ENCODE measurements around the gene HOXC10.

HOXC10 gene

DNA sequence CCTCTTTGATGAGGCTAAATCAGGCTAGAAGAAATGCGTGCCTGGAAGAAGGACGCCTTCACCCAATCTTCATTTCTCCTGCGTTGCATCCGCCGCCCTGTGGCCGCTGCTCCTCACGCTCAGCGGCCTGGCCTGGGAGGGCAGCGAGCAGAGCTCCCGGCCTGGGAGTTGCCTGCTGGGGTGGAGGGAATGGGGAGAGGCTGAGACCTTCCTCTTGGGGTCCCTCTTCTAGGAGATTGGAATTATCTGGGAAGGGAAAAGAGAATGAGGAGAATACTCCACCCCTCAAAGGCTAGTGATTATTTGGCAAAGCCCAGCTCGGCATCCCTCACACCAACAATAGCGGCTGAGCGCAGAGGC, 32.6 kb upstream of the HOXC10 start:
- Histone ChIP-seq H3K4me1 (ENCODE audit: control insufficient read depth in 1 of 2, insufficient read depth in 2 of 2, low read length in 2 of 2) (peaks cover 0 to 21% of the 10 kb centered on the region in 2 donors), H3K36me3 (ENCODE audit: control insufficient read depth in 1 of 2, insufficient read depth in 2 of 2, low read length in 2 of 2) (no peaks in the 10 kb centered on the region), H3K27ac (ENCODE audit: low read length) (no peak overlapping the region), H3K4me3 (ENCODE audit: low read depth in 1 of 2, low read length in 2 of 2) (no peak overlapping the region), H3K9me3 (ENCODE audit: control insufficient read depth in 1 of 2, low read length in 2 of 2) (peaks cover 0 to 5% of the 10 kb centered on the region in 2 donors), H3K27me3 (ENCODE audit: low read depth, low read length) (peaks cover 92% of the 10 kb centered on the region)

DNA sequence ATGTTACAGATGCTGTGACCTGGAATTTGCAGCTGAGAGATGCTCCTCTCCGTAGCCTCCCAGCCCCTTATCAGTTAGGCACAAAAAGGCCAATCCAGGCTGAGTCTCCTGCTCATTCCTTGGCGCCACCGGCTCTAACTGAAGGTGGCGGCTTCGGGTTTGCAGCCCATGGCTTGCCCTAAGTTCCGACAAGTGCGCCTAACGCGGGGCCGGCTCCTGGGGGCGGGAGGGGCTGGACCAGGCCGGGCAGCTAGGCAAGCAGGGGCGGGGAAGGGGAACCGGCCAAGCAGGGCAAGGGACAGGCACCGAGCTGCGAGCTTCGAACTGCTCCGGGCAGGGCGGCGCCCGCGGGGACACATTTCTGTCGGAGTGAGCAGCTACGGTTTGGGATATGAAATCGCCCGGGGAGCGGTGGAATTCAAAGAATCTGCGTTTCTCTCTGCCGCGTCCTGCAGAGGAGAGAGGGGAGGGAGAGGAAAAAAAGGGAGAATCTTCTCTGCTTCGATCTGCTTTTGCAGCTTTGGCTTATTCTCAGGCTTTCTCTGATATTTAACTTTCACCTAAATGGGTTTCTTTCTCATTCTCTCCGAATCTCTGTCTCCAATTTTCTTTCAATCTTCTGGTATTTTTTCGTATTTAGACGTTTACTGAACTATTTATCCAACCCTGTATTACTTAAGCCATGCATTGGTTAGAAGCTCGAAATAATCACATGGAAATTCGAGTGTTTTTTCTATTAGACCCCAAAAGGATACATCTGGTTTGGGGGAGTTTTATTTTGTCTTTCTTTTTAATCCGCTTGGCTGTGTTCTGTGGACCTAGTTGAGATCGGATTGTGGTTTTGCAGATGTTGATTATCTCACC, 31.8 kb upstream of the HOXC10 start:
- H3K27me3 ChIP-seq (ENCODE audit: low read depth, low read length), result peaks cover 92% of the 10 kb centered on the region
- no peak overlapping the region for H3K4me3 ChIP-seq (ENCODE audit: low read depth in 1 of 2, low read length in 2 of 2)
- H3K4me1 ChIP-seq (ENCODE audit: control insufficient read depth in 1 of 2, insufficient read depth in 2 of 2, low read length in 2 of 2), result peaks cover 0 to 21% of the 10 kb centered on the region in 2 donors
- H3K36me3 ChIP-seq (ENCODE audit: control insufficient read depth in 1 of 2, insufficient read depth in 2 of 2, low read length in 2 of 2), result no peaks in the 10 kb centered on the region
- peaks cover 0 to 5% of the 10 kb centered on the region in 2 donors for H3K9me3 ChIP-seq (ENCODE audit: control insufficient read depth in 1 of 2, low read length in 2 of 2)
- no peak overlapping the region for H3K27ac ChIP-seq (ENCODE audit: low read length)

DNA sequence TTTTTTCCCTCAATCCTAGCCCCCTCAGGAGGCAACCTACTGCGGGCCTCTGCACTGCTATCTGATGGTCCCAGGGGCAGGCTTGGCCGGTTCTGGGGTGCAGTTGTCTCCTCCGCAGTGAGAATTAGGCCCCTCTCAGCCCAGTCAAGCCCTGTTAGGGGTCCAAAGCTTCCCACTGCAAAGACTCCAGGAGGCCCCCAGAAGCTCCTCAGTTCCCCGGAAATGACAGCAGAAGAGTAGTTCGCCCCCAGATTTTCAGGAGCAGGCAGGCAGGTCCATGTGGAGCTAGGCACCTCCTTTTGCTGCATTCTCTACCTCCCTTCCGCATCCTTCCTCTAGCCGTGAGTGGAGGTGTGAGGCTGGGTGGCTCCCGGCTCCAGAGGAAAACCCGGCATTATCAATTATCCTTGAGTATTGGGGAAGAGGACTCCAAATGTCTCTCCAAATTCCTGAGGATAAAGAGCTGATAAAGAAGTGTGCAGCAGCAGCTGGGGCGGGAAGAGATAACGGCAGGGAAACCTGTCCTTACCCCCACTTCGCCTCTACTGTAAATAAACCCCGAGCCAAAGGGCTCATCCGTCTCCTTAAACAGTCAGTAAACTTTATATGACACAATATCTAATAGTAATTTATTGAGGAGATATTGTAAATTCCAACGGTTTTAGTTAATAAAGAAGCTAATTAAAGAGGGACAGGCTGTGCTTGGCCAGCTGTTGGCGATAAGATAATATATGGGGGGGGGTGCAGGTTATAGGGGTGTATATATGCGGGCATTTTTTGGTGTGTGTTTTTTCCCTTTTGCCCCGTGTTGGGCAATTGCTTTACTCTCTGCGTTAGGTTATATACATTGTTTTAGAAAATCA, 30.9 kb upstream of the HOXC10 start:
- no peak overlapping the region for H3K4me3 ChIP-seq (ENCODE audit: low read depth in 1 of 2, low read length in 2 of 2)
- peaks cover 95% of the 10 kb centered on the region for H3K27me3 ChIP-seq (ENCODE audit: low read depth, low read length)
- H3K36me3 ChIP-seq (ENCODE audit: control insufficient read depth in 1 of 2, insufficient read depth in 2 of 2, low read length in 2 of 2), result no peaks in the 10 kb centered on the region
- no peak overlapping the region for H3K27ac ChIP-seq (ENCODE audit: low read length)
- peaks cover 0 to 21% of the 10 kb centered on the region in 2 donors for H3K4me1 ChIP-seq (ENCODE audit: control insufficient read depth in 1 of 2, insufficient read depth in 2 of 2, low read length in 2 of 2)
- peaks cover 0 to 5% of the 10 kb centered on the region in 2 donors for H3K9me3 ChIP-seq (ENCODE audit: control insufficient read depth in 1 of 2, low read length in 2 of 2)

DNA sequence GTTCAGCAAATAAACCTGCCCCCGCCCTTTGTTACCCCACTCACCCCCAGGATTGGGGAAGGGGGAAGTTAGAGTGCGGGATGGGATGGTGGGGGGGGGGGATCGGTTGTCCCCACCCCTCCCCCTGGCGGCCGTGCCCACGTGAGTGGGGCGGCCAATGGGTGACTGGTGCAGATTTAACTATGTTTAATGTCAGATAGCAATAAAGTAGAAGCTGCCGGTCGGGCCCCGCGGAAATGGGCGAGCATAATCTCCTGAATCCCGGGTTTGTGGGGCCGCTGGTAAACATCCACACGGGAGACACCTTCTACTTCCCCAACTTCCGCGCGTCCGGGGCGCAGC, 30.3 kb upstream of the HOXC10 start, which contains the start of gene HOXC12:
Gene HOXC12, plus strand, starts transcription at position 210 of the 342 bp plus-strand sequence. Its CDS starts 27 bp downstream, at position 237.
- no peaks in the 10 kb centered on the region for H3K36me3 ChIP-seq (ENCODE audit: control insufficient read depth in 1 of 2, insufficient read depth in 2 of 2, low read length in 2 of 2)
- H3K27me3 ChIP-seq (ENCODE audit: low read depth, low read length), result peaks cover 95% of the 10 kb centered on the region
- H3K4me3 ChIP-seq (ENCODE audit: low read depth in 1 of 2, low read length in 2 of 2), result no peak within 1 kb of the TSS
- peaks cover 0 to 5% of the 10 kb centered on the region in 2 donors for H3K9me3 ChIP-seq (ENCODE audit: control insufficient read depth in 1 of 2, low read length in 2 of 2)
- no peak within 1 kb of the TSS for H3K27ac ChIP-seq (ENCODE audit: low read length)
- peaks cover 0 to 21% of the 10 kb centered on the region in 2 donors for H3K4me1 ChIP-seq (ENCODE audit: control insufficient read depth in 1 of 2, insufficient read depth in 2 of 2, low read length in 2 of 2)

DNA sequence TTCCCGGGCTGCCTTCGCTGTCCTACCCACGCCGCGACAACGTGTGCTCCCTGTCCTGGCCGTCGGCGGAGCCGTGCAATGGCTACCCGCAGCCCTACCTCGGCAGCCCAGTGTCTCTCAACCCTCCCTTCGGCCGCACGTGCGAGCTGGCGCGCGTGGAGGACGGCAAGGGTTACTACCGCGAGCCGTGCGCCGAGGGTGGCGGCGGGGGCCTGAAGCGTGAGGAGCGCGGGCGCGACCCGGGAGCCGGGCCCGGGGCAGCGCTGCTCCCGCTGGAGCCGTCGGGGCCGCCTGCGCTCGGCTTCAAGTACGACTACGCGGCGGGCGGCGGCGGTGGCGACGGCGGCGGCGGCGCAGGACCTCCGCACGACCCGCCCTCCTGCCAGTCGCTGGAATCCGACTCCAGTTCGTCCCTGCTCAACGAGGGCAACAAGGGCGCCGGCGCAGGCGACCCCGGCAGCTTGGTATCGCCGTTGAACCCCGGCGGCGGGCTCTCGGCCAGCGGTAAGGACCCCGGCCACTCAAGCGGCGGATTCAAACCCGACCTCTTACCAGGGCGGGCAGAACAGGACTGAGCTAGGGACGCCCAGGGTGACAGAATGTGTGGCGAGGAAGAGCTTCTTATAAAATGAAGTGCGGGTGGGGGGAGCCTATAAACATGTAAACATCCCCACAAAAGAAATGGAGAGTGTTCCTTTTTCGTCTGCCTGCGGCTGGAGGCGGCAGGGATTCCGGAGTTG, 29.7 kb upstream of the HOXC10 start:
- Histone ChIP-seq H3K36me3 (ENCODE audit: control insufficient read depth in 1 of 2, insufficient read depth in 2 of 2, low read length in 2 of 2) (no peaks in the 10 kb centered on the region), H3K27ac (ENCODE audit: low read length) (no peak overlapping the region), H3K9me3 (ENCODE audit: control insufficient read depth in 1 of 2, low read length in 2 of 2) (peaks cover 0 to 5% of the 10 kb centered on the region in 2 donors), H3K4me3 (ENCODE audit: low read depth in 1 of 2, low read length in 2 of 2) (no peak overlapping the region), H3K4me1 (ENCODE audit: control insufficient read depth in 1 of 2, insufficient read depth in 2 of 2, low read length in 2 of 2) (peaks cover 0 to 21% of the 10 kb centered on the region in 2 donors), H3K27me3 (ENCODE audit: low read depth, low read length) (peaks cover 96% of the 10 kb centered on the region)

DNA sequence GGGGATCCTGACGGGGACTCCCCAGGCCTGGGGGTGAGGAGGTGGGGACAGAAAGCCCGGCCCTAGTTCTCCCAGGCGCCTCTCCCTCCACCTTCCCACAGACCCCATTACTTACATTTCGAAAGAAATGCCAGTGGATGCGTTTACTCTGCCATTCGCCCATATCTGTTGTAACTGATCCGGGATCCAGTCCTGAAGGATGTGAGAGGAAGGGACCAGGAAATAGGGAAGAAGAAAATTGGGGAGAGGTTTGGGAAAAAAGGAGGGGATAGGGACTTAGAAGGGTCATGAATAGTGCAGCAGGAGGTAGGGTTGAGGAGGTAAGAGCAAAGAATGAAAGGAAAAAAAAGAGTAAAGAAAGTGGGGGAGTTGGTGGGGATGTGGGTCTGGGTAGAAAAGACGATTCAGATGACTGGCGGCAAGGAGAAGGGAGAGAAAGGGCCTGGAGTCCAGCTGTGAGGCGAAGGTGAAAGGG, 29.1 kb upstream of the HOXC10 start:
- H3K4me1 ChIP-seq (ENCODE audit: control insufficient read depth in 1 of 2, insufficient read depth in 2 of 2, low read length in 2 of 2), result peaks cover 0 to 22% of the 10 kb centered on the region in 2 donors
- H3K36me3 ChIP-seq (ENCODE audit: control insufficient read depth in 1 of 2, insufficient read depth in 2 of 2, low read length in 2 of 2), result no peaks in the 10 kb centered on the region
- H3K4me3 ChIP-seq (ENCODE audit: low read depth in 1 of 2, low read length in 2 of 2), result no peak overlapping the region
- H3K27me3 ChIP-seq (ENCODE audit: low read depth, low read length), result peaks cover 96% of the 10 kb centered on the region
- no peak overlapping the region for H3K27ac ChIP-seq (ENCODE audit: low read length)
- peaks cover 0 to 5% of the 10 kb centered on the region in 2 donors for H3K9me3 ChIP-seq (ENCODE audit: control insufficient read depth in 1 of 2, low read length in 2 of 2)

DNA sequence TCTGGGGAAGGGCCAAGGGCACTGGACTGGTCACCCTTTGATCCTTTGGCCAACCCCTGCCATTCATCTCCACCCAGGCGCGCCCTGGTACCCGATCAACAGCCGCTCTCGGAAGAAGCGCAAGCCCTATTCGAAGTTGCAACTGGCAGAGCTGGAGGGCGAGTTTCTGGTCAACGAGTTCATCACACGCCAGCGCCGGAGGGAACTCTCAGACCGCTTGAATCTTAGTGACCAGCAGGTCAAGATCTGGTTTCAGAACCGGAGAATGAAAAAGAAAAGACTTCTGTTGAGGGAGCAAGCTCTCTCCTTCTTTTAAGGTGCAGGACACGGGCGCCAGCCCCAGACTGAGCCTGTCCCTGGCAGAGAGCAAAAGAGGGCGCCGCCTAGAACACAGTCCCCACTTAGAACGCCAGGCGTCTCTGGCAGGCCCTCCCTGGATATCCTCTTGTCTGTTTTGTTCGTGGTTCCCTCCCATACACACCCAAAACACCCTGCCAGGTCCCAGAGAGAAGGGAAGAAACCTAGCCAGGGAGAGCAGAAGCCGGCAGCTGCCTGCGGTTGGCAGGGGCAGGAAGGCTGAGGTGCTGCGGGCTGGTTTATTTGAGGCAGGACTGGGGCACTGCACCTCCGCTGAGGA, 28.6 kb upstream of the HOXC10 start:
- no peak overlapping the region for H3K4me3 ChIP-seq (ENCODE audit: low read depth in 1 of 2, low read length in 2 of 2)
- peaks cover 0 to 5% of the 10 kb centered on the region in 2 donors for H3K9me3 ChIP-seq (ENCODE audit: control insufficient read depth in 1 of 2, low read length in 2 of 2)
- peaks cover 95% of the 10 kb centered on the region for H3K27me3 ChIP-seq (ENCODE audit: low read depth, low read length)
- H3K4me1 ChIP-seq (ENCODE audit: control insufficient read depth in 1 of 2, insufficient read depth in 2 of 2, low read length in 2 of 2), result peaks cover 0 to 25% of the 10 kb centered on the region in 2 donors
- H3K36me3 ChIP-seq (ENCODE audit: control insufficient read depth in 1 of 2, insufficient read depth in 2 of 2, low read length in 2 of 2), result no peaks in the 10 kb centered on the region
- no peak overlapping the region for H3K27ac ChIP-seq (ENCODE audit: low read length)

DNA sequence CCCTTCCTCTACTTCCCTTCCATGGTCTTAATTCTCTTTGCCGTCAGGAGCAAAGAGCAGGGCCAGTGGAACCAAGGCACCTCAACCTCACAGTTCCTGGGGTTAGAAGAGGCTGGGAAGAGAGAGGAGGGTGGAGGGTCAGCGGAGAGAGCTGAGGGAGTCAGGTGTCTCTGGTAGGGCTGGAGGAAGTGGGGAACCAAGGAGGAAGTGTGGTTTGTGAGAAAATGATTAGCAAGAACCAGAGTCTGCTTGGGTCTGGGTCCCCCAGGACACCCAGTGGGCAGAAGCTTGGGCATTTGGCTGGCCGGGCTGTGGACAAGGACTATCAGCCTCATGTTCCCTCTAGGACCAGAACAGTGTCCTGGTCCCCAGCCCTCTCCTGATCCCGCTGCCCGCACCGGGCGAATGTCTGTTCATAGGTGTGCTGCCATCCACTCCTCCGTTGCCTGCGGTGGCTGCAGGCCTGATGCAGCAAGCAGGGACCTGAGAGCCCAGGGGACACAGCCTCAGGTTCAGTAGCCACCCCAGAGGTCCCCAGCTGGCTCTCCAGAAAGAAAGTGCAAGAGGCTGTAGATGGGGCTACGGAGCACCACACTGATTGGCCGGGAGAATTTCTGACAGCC, 27.9 kb upstream of the HOXC10 start:
- Histone ChIP-seq H3K27me3 (ENCODE audit: low read depth, low read length) (peaks cover 95% of the 10 kb centered on the region), H3K9me3 (ENCODE audit: control insufficient read depth in 1 of 2, low read length in 2 of 2) (peaks cover 0 to 5% of the 10 kb centered on the region in 2 donors), H3K4me3 (ENCODE audit: low read depth in 1 of 2, low read length in 2 of 2) (no peak overlapping the region), H3K4me1 (ENCODE audit: control insufficient read depth in 1 of 2, insufficient read depth in 2 of 2, low read length in 2 of 2) (peaks cover 0 to 19% of the 10 kb centered on the region in 2 donors), H3K27ac (ENCODE audit: low read length) (no peak overlapping the region), H3K36me3 (ENCODE audit: control insufficient read depth in 1 of 2, insufficient read depth in 2 of 2, low read length in 2 of 2) (no peaks in the 10 kb centered on the region)

DNA sequence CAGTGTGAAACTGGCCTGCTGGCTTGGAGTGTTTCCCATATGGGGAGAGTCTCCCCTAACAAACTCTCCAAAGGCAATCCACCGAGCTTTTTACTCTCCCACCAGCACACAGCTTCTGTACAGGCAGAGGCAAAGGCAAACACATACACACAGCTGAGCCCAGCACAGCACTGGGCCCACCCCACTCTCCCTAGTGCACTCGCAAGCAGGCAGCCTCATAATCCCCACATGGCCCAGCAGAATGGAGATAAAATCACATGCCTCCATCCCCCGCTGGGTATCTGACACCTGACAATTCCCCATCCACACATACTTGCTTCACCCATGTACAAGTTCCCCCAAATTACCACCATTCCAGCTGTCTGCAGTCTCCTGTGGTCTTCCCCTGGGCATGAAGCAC, 26.8 kb upstream of the HOXC10 start:
- H3K36me3 ChIP-seq (ENCODE audit: control insufficient read depth in 1 of 2, insufficient read depth in 2 of 2, low read length in 2 of 2), result no peaks in the 10 kb centered on the region
- H3K9me3 ChIP-seq (ENCODE audit: control insufficient read depth in 1 of 2, low read length in 2 of 2), result peaks cover 0 to 5% of the 10 kb centered on the region in 2 donors
- no peak overlapping the region for H3K4me3 ChIP-seq (ENCODE audit: low read depth in 1 of 2, low read length in 2 of 2)
- H3K27ac ChIP-seq (ENCODE audit: low read length), result no peak overlapping the region
- peaks cover 95% of the 10 kb centered on the region for H3K27me3 ChIP-seq (ENCODE audit: low read depth, low read length)
- H3K4me1 ChIP-seq (ENCODE audit: control insufficient read depth in 1 of 2, insufficient read depth in 2 of 2, low read length in 2 of 2), result peaks cover 0 to 13% of the 10 kb centered on the region in 2 donors

DNA sequence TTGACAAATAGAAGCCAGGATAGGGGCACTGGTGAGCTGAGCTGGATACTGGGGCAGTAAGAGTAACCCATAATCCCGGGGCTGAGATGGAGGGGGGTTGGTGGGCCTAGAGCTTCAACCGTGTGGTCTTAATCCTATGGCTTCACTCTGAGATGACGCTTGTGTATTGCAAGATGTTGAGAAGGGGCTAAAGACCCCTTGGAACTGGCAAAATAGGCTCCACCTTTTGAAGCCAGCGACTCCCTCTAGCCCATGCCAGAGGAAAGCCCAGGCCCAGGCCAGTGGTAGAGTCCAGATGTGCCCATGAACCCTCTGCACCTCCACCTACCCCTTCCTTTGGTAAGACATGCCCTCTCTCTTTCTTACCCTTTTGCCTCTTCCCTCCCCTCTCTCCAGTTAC, 25.6 kb upstream of the HOXC10 start:
- Histone ChIP-seq H3K27me3 (ENCODE audit: low read depth, low read length) (peaks cover 95% of the 10 kb centered on the region), H3K4me3 (ENCODE audit: low read depth in 1 of 2, low read length in 2 of 2) (no peak overlapping the region), H3K4me1 (ENCODE audit: control insufficient read depth in 1 of 2, insufficient read depth in 2 of 2, low read length in 2 of 2) (peaks cover 0 to 16% of the 10 kb centered on the region in 2 donors), H3K36me3 (ENCODE audit: control insufficient read depth in 1 of 2, insufficient read depth in 2 of 2, low read length in 2 of 2) (no peaks in the 10 kb centered on the region), H3K9me3 (ENCODE audit: control insufficient read depth in 1 of 2, low read length in 2 of 2) (no peaks in the 10 kb centered on the region), H3K27ac (ENCODE audit: low read length) (no peak overlapping the region)
